Colonic mucosa (tissue), 4 donors: ENCODE measurements around the gene BTG2. TPM values are rescaled to one million over a fixed set of nuclear protein-coding genes. Genes with fewer than 3 reads are reported as not detected.
A peak's percentile ranks its signal among the peaks of the same experiment; 100 is the strongest.

Experiments used
- DNase-seq: peaks from one replicate; pipeline ENCODE4 v3.0.0-alpha.2; 2020
- H3K27ac ChIP-seq: fragments of 200-600 bp; one replicate; pipeline ENCODE4 v1.8.0; 2021
- H3K27me3 ChIP-seq: fragments of 200-600 bp; one replicate; pipeline ENCODE4 v1.8.0; 2021
- H3K36me3 ChIP-seq: fragments of 200-600 bp; one replicate; pipeline ENCODE4 v1.8.0; 2021
- H3K4me1 ChIP-seq: fragments of 200-600 bp; one replicate; pipeline ENCODE4 v1.8.0; 2021; ENCODE audit warnings: mild to moderate bottlenecking
- H3K4me3 ChIP-seq: fragments of 200-600 bp; one replicate; pipeline ENCODE4 v1.8.0; 2021
- H3K9ac ChIP-seq, 2 donors: one replicate each; pipeline ENCODE4 v1.7.0; 2013; ENCODE audit warnings: control low read depth in 2 of 2, low read depth in 2 of 2, low read length in 2 of 2
- H3K9me3 ChIP-seq: fragments of 200-600 bp; one replicate; pipeline ENCODE4 v1.8.0; 2021
- CTCF ChIP-seq: fragments of 200-600 bp; IDR thresholded peaks from one replicate; pipeline ENCODE4 v1.8.0; 2022; ENCODE audit warnings: antibody characterized with exemption, mild to moderate bottlenecking
- intact Hi-C: fragments of 100-400 bp; cut with DNase I; formaldehyde crosslinking; loops from one replicate; pipeline ENCODE4 v1.14.1; 2022
- total RNA-seq, 2 donors: library from RNA; stranded (reverse); fragmentation: NEBNext Ultra II Directional in 1 of 2; extraction: Animal tissue kit (Norgen Biotek cat#: 25700) in 1 of 2; gene quantifications; one replicate each; pipeline ENCODE4 v1.2.1, GENCODE V29; 2021
- donor health status: healthy.
- donor health status: DM: no; HTN: no; CAD: no.
- donor health status: DM: no; HTN: no; CAD: no.

Gene BTG2
- total RNA-seq, 2 donors from 2014 or later: 66.4 to 88.0 TPM

DNA sequence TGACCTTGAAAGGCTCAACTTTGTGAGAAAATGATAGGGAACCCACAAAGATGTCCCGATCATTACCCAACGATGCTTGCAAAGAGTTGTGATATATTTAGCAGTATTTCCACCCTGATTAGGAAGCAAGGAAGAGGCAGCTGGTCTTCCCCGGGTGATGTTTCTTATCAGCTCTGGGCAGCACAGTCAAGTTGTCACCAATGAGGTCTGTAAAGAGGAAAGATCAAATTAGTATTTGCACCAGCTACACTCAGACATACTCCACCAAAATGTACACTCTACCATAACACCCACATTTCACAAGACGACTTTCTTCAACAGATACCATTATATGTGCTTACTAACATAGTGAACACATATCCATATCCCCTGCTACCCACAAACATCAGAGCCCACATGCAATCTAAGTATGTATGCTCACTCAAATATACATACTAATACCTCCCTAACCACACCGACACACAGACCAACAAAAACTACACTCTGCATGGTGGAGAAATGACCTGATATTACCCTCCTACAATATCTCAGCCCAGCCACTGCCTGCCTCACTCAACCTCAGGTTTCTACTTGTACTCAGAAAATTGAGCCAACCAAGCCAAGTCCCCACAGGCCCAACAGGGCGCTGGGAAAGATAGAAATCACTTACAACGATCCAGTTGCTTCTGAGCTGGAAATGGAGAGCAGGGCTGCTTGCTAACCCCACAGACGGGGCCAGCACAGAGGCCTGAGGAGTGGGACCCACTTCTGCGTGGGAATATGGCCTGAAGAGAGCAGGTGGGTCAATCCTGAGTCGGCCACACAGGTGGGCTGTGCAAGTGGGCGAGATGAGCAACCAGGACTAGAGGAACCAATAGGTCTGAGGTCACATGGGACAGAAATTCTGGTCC is 4.6 kb upstream of the BTG2 start:
- no peak for DNase-seq
- H3K4me1 ChIP-seq: no peaks in the 10 kb centered on the region
- H3K27me3 ChIP-seq: no peaks in the 10 kb centered on the region
- no peak for TF ChIP-seq CTCF
- no peak overlapping the region for H3K9ac ChIP-seq
- H3K36me3 ChIP-seq: no peaks in the 10 kb centered on the region
- H3K4me3 ChIP-seq: no peak overlapping the region
- no peak overlapping the region for H3K27ac ChIP-seq
- H3K9me3 ChIP-seq: no peaks in the 10 kb centered on the region
- intact Hi-C loops: no loop called here

DNA sequence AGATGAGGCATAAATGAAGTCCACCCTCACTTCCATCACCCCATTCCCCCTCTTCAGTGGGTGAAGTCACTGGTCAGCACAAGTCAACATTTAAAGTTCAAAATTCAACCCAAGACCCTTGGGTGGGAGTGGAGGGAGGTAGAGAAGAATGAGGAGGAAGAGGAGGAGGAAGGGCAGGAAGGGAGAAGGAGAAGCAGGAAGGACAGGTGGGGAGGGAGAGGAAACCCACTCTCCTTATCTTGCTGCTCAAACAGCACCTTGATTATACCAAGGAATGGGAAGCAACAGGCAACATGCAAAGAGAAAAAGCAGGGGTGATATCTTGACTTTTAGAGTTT is 4.0 kb upstream of the BTG2 start:
- no peak for TF ChIP-seq CTCF
- Histone ChIP-seq H3K27ac (no peak overlapping the region), H3K4me3 (no peak overlapping the region), H3K36me3 (no peaks in the 10 kb centered on the region), H3K9ac (no peak overlapping the region), H3K4me1 (no peaks in the 10 kb centered on the region), H3K27me3 (no peaks in the 10 kb centered on the region), H3K9me3 (no peaks in the 10 kb centered on the region)
- DNase-seq: no peak
- intact Hi-C loops: no loop called here

DNA sequence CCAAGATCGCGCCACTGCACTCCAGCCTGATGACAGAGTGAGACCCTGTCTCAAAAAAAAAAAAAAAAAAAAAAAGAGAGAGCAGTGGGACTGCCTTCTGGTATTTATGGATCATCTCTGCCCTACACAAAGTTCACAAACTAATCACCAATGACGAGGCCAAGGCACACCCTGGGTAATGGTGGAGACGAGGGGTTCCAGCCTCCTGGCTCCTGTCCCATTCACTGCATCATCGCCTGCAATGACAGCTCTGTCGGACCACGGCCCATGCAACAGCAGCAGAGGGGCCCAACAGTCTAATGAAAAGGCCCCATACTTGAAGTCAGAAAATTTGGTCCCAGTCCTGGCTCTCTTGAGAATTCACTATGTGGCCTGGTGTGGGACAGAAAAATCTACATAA is 2.9 kb upstream of the BTG2 start:
- Histone ChIP-seq H3K4me3 (no peak overlapping the region), H3K4me1 (no peaks in the 10 kb centered on the region), H3K36me3 (no peaks in the 10 kb centered on the region), H3K27ac (no peak overlapping the region), H3K9me3 (no peaks in the 10 kb centered on the region), H3K27me3 (no peaks in the 10 kb centered on the region), H3K9ac (no peak overlapping the region)
- TF ChIP-seq CTCF: no peak
- intact Hi-C loops: no loop called here
- DNase-seq: no peak

- H3K27ac ChIP-seq: no peak overlapping the region
- intact Hi-C loops: no loop called here
- no peak overlapping the region for H3K4me3 ChIP-seq
- H3K9me3 ChIP-seq: no peaks in the 10 kb centered on the region
- peaks cover 3% of the 10 kb centered on the region for H3K4me1 ChIP-seq
- H3K9ac ChIP-seq: no peak overlapping the region
- DNase-seq: no peak
- TF ChIP-seq CTCF: no peak
- H3K27me3 ChIP-seq: no peaks in the 10 kb centered on the region
- no peaks in the 10 kb centered on the region for H3K36me3 ChIP-seq
These were observed 2.4 kb upstream of the BTG2 start for GRCh38 chr1:203302894-203303293.

DNA sequence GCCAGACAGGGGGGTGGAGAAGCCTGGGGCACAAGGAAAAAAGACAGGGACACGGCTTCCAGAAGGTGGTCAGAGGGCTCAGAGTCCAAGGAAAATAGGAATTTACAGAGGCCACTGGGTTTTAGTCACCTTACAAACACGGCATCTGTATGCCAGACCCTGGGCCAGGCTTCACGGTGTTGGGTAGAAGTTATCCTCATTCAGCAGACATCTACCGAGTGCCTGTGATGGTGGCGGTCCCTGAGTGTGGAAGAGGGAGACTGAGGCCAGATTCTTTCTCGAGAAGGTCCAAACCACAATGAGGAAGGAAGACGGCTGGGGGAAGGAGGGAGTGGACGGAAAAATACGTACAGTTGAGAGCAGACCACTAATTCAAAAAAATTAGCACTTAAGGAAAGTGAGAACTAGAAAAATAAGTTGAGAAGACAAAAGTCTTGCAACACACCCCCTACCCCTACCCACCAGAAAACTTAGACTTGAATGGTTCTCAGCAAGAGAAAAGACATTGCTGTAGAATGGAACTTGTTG is 864 bp upstream of the BTG2 start:
- H3K27ac ChIP-seq: peak overlapping the region; percentile 97
- H3K9ac ChIP-seq: peak overlapping the region; percentile 86 to 95
- H3K36me3 ChIP-seq: no peaks in the 10 kb centered on the region
- peaks cover 10% of the 10 kb centered on the region for H3K4me1 ChIP-seq
- TF ChIP-seq CTCF: no peak
- no peaks in the 10 kb centered on the region for H3K27me3 ChIP-seq
- no peaks in the 10 kb centered on the region for H3K9me3 ChIP-seq
- peak; percentile 39 for DNase-seq
- H3K4me3 ChIP-seq: peak overlapping the region; percentile 85
- intact Hi-C loops: no loop called here
